Endothelial cell of umbilical vein (primary cell): ENCODE results near the gene SMG1.

Experiments used
- EZH2 ChIP-seq: IDR thresholded peaks from 2 replicates; pipeline ENCODE4 v1.6.1; 2012; ENCODE audit warnings: borderline replicate concordance, low read depth, mild to moderate bottlenecking, moderate library complexity, low read length, inconsistent platforms; ENCODE audit not compliant: severe bottlenecking
- FOS ChIP-seq: IDR thresholded peaks from 2 replicates; pipeline ENCODE4 v1.6.1; 2011; ENCODE audit warnings: mild to moderate bottlenecking, low read length, moderate library complexity, borderline replicate concordance; ENCODE audit not compliant: insufficient read depth
- GATA2 ChIP-seq: IDR thresholded peaks from 2 replicates; pipeline ENCODE4 v1.7.0; 2011; ENCODE audit warnings: low read depth, mild to moderate bottlenecking, moderate library complexity, mixed read lengths, low read length; ENCODE audit not compliant: insufficient read length, insufficient read depth
- JUN ChIP-seq: IDR thresholded peaks from 2 replicates; pipeline ENCODE4 v1.6.1; 2011; ENCODE audit warnings: borderline replicate concordance, low read depth; ENCODE audit not compliant: insufficient read length, insufficient read depth
- MYC ChIP-seq: IDR thresholded peaks from one replicate; pipeline ENCODE4 v1.6.1; 2011; ENCODE audit warnings: mild to moderate bottlenecking, low read depth, low read length
- POLR2A ChIP-seq: IDR thresholded peaks from 2 replicates; pipeline ENCODE4 v1.6.1; 2012; ENCODE audit warnings: low read depth, mild to moderate bottlenecking, control low read depth, low read length
- POLR2AphosphoS5 ChIP-seq: IDR thresholded peaks from 2 replicates; pipeline ENCODE4 v1.6.1; 2012; ENCODE audit warnings: low read depth, mild to moderate bottlenecking, control low read depth, low read length, moderate library complexity; ENCODE audit not compliant: insufficient read depth
- TF ChIP-seq, protein P1 (sequence below), 2 donors: IDR thresholded peaks; 1 replicate in 1 of 2; 2 replicates in 1 of 2; pipeline ENCODE4 v1.5.1; 2011; ENCODE audit warnings: low read length in 2 of 2, mild to moderate bottlenecking in 2 of 2, moderate library complexity in 2 of 2, control low read depth in 1 of 2, inconsistent platforms in 1 of 2, low read depth in 1 of 2; ENCODE audit not compliant: insufficient read depth in 1 of 2; ENCODE audit errors: extremely low read depth in 1 of 2
- TF ChIP-seq, protein P2 (sequence below): IDR thresholded peaks from 2 replicates; pipeline ENCODE4 v1.6.1; 2011; ENCODE audit not compliant: insufficient read depth, insufficient read length

GRCh38 chr16:18784917-18785623 lies 141.1 kb downstream of the SMG1 start:
- no peak for TF ChIP-seq POLR2A
- no peak for TF ChIP-seq EZH2
- TF ChIP-seq, protein P1, sequence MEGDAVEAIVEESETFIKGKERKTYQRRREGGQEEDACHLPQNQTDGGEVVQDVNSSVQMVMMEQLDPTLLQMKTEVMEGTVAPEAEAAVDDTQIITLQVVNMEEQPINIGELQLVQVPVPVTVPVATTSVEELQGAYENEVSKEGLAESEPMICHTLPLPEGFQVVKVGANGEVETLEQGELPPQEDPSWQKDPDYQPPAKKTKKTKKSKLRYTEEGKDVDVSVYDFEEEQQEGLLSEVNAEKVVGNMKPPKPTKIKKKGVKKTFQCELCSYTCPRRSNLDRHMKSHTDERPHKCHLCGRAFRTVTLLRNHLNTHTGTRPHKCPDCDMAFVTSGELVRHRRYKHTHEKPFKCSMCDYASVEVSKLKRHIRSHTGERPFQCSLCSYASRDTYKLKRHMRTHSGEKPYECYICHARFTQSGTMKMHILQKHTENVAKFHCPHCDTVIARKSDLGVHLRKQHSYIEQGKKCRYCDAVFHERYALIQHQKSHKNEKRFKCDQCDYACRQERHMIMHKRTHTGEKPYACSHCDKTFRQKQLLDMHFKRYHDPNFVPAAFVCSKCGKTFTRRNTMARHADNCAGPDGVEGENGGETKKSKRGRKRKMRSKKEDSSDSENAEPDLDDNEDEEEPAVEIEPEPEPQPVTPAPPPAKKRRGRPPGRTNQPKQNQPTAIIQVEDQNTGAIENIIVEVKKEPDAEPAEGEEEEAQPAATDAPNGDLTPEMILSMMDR (IDR thresholded peaks at IDR 0.05; ENCODE audit: extremely low read depth in 1 of 2, insufficient read depth in 1 of 2, low read depth in 1 of 2, low read length in 2 of 2) = no peak
- TF ChIP-seq, protein P2, sequence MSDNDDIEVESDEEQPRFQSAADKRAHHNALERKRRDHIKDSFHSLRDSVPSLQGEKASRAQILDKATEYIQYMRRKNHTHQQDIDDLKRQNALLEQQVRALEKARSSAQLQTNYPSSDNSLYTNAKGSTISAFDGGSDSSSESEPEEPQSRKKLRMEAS = no peak
- TF ChIP-seq POLR2AphosphoS5 = no peak
- TF ChIP-seq MYC = no peak
- no peak for TF ChIP-seq JUN
- TF ChIP-seq FOS = no peak
- no peak for TF ChIP-seq GATA2
